HepG2 (cell line): ENCODE measurements around the gene CCN2. TPM values are rescaled to one million over a fixed set of nuclear protein-coding genes. Genes with fewer than 3 reads are reported as not detected.

ENCODE experiments used
- CCAR2 ChIP-seq: fragments of 200-400 bp; formaldehyde crosslinking; optimal IDR thresholded peaks from 2 replicates; pipeline ENCODE3; 2018; ENCODE audit warnings: low read depth, mild to moderate bottlenecking, low read length, moderate library complexity
- HNF4A ChIP-seq: sonication (generic); formaldehyde crosslinking; IDR thresholded peaks from 2 replicates; pipeline ENCODE4 v1.4.0; 2020; ENCODE audit warnings: missing genetic modification reagents
- HNRNPH1 ChIP-seq: fragments of 200-400 bp; formaldehyde crosslinking; optimal IDR thresholded peaks from 2 replicates; pipeline ENCODE3; 2017; ENCODE audit warnings: mild to moderate bottlenecking, low read depth, low read length
- HOXA5 ChIP-seq: sonication (generic); formaldehyde crosslinking; IDR thresholded peaks from 2 replicates; pipeline ENCODE4 v1.4.0; 2020; ENCODE audit warnings: missing genetic modification reagents
- MLLT10 ChIP-seq: sonication (generic); formaldehyde crosslinking; IDR thresholded peaks from 2 replicates; pipeline ENCODE4 v1.4.0; 2020; ENCODE audit warnings: missing genetic modification reagents
- MYC ChIP-seq: sonication (generic); formaldehyde crosslinking; IDR thresholded peaks from 2 replicates; pipeline ENCODE4 v1.9.0; 2021; ENCODE audit warnings: missing genetic modification reagents, borderline replicate concordance
- NPAS2 ChIP-seq: sonication (generic); formaldehyde crosslinking; IDR thresholded peaks from 2 replicates; pipeline ENCODE4 v1.8.0; 2022; ENCODE audit warnings: mild to moderate bottlenecking, missing genetic modification reagents, borderline replicate concordance
- NR2C2 ChIP-seq: sonication (generic); formaldehyde crosslinking; IDR thresholded peaks from 2 replicates; pipeline ENCODE4 v1.4.0; 2020; ENCODE audit warnings: missing genetic modification reagents, mild to moderate bottlenecking, moderate library complexity, borderline replicate concordance
- RFXAP ChIP-seq: sonication (generic); formaldehyde crosslinking; IDR thresholded peaks from 2 replicates; pipeline ENCODE4 v1.4.0; 2020; ENCODE audit warnings: missing genetic modification reagents, borderline replicate concordance
- SALL1 ChIP-seq: sonication (generic); formaldehyde crosslinking; IDR thresholded peaks from 2 replicates; pipeline ENCODE4 v1.8.0; 2022; ENCODE audit warnings: mild to moderate bottlenecking, missing genetic modification reagents
- SETDB1 ChIP-seq: sonication (generic); formaldehyde crosslinking; IDR thresholded peaks from 2 replicates; pipeline ENCODE4 v1.5.1; 2020; ENCODE audit warnings: missing genetic modification reagents, mild to moderate bottlenecking, borderline replicate concordance
- TEAD3 ChIP-seq: optimal IDR thresholded peaks from 2 replicates; pipeline ENCODE3; 2016; ENCODE audit warnings: borderline replicate concordance
- ZNF343 ChIP-seq: sonication (generic); formaldehyde crosslinking; IDR thresholded peaks from 2 replicates; pipeline ENCODE4 v1.4.0; 2020; ENCODE audit warnings: mild to moderate bottlenecking, missing genetic modification reagents
- ZNF510 ChIP-seq: sonication (generic); formaldehyde crosslinking; IDR thresholded peaks from 2 replicates; pipeline ENCODE4 v1.4.0; 2020; ENCODE audit warnings: low read depth, mild to moderate bottlenecking, missing genetic modification reagents
- ZNF543 ChIP-seq: sonication (generic); formaldehyde crosslinking; IDR thresholded peaks from 2 replicates; pipeline ENCODE4 v1.4.0; 2020; ENCODE audit warnings: mild to moderate bottlenecking, missing genetic modification reagents
- ZNF598 ChIP-seq: sonication (generic); formaldehyde crosslinking; IDR thresholded peaks from 2 replicates; pipeline ENCODE4 v1.5.1; 2020; ENCODE audit warnings: mild to moderate bottlenecking, missing genetic modification reagents, borderline replicate concordance
- ZZZ3 ChIP-seq: sonication (generic); formaldehyde crosslinking; IDR thresholded peaks from 2 replicates; pipeline ENCODE4 v1.4.0; 2020; ENCODE audit warnings: missing genetic modification reagents, mild to moderate bottlenecking, borderline replicate concordance
- polyA plus RNA-seq, 8 experiments: library from polyadenylated mRNA; depleted of rRNA in 3 of 8; stranded (reverse) in 7 of 8; unstranded in 1 of 8; fragments of >200 nt; fragmentation: Illumina TruSeq in 4 of 8; extraction: Trizol in 4 of 8; gene quantifications; 2 replicates each; pipeline versions ENCODE4 v1.2.1 to v1.2.3, GENCODE V29; 2011 to 2016; ENCODE audit warnings: low read depth in 4 of 8, missing spikeins in 1 of 8, mixed read lengths in 1 of 8; ENCODE audit not compliant: insufficient read depth in 1 of 8
- total RNA-seq, 5 experiments: library from RNA; depleted of rRNA; stranded (reverse); fragments of >200 nt; fragmentation: Illumina TruSeq; extraction: Trizol; gene quantifications; 2 replicates each; pipeline ENCODE4 v1.2.3, GENCODE V29; 2016; ENCODE audit warnings: low read depth in 1 of 5
- TF ChIP-seq, protein P1 (sequence below): sonication (generic); formaldehyde crosslinking; IDR thresholded peaks from 2 replicates; pipeline ENCODE4 v1.4.0; 2020; ENCODE audit warnings: mild to moderate bottlenecking, low read depth, missing genetic modification reagents
- TF ChIP-seq, protein P2 (sequence below): sonication (generic); formaldehyde crosslinking; IDR thresholded peaks from 2 replicates; pipeline ENCODE4 v1.5.1; 2020; ENCODE audit warnings: mild to moderate bottlenecking, moderate library complexity, missing genetic modification reagents
- TF ChIP-seq, protein P3 (sequence below): sonication (generic); formaldehyde crosslinking; conservative IDR thresholded peaks from 2 replicates; pipeline ENCODE4 v1.8.0; 2022; ENCODE audit warnings: mild to moderate bottlenecking, moderate library complexity, missing genetic modification reagents
- TF ChIP-seq, protein P4 (sequence below): sonication (generic); formaldehyde crosslinking; IDR thresholded peaks from 2 replicates; pipeline ENCODE4 v1.4.0; 2020; ENCODE audit warnings: missing genetic modification reagents, mild to moderate bottlenecking, borderline replicate concordance

The CCN2 gene
- total and polyA plus RNA-seq, 2 of the 13 experiments (the other 11 are each of a cell fraction or from before 2014, with no cell fraction given), result 34.7 to 316 TPM

DNA sequence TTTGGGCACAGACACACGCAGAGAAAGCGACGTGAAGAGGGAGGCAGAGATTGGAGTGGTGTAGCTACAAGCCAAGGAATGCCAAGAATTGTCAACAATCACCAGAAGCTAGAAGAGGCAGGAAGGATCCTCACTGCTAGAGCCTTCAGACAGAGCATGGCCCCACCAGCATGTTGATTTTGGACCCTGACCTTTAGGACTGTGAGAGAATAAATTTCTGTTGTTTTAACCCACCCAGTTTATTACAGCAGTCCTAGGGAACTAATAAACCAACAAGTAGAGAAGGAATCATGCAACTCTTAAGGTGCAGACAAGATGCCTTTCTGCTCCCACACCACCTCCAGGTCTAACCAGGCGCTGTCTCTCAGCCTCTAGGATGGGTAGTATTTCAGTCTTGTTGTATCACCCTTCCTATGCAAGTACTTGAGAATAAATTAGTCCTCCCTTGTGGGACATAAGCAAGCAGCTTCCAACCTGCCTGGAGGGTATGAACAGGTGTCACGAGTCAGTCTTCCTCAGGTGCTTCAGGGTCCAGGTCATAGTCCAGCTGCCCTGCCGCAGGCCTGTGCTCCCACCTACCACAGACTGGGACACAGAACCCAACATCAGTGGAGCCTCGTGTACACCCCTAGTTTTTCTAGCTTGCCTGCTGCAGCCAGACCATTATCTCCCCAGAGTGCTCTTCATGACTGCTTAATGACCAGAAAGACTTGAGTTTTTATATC is 46.4 kb upstream of the CCN2 start (continued):
- 0 out of 2 replicates have a peak, but pooled peaks have one; percentile 63 for TF ChIP-seq ZZZ3 (CRISPR knock-in tag)
- TF ChIP-seq CCAR2, result no peak
- TF ChIP-seq, protein P1, sequence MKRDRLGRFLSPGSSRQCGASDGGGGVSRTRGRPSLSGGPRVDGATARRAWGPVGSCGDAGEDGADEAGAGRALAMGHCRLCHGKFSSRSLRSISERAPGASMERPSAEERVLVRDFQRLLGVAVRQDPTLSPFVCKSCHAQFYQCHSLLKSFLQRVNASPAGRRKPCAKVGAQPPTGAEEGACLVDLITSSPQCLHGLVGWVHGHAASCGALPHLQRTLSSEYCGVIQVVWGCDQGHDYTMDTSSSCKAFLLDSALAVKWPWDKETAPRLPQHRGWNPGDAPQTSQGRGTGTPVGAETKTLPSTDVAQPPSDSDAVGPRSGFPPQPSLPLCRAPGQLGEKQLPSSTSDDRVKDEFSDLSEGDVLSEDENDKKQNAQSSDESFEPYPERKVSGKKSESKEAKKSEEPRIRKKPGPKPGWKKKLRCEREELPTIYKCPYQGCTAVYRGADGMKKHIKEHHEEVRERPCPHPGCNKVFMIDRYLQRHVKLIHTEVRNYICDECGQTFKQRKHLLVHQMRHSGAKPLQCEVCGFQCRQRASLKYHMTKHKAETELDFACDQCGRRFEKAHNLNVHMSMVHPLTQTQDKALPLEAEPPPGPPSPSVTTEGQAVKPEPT (CRISPR knock-in tag), result 0 out of 2 replicates have a peak, but pooled peaks have one; percentile 56
- TF ChIP-seq SETDB1 (CRISPR knock-in tag), result no peak
- peak; percentile 24; the same call in 1 of the 2 replicates for TF ChIP-seq MYC (CRISPR knock-in tag)
- peak; percentile 80 for TF ChIP-seq HNF4A (CRISPR knock-in tag)
- TF ChIP-seq MLLT10, result no peak
- TF ChIP-seq NPAS2 (CRISPR knock-in tag), result no peak
- no peak for TF ChIP-seq HNRNPH1
- 0 out of 2 replicates have a peak, but pooled peaks have one; percentile 68 for TF ChIP-seq ZNF598
- peak; percentile 57 for TF ChIP-seq TEAD3 (CRISPR knock-in tag)
- TF ChIP-seq, protein P2, sequence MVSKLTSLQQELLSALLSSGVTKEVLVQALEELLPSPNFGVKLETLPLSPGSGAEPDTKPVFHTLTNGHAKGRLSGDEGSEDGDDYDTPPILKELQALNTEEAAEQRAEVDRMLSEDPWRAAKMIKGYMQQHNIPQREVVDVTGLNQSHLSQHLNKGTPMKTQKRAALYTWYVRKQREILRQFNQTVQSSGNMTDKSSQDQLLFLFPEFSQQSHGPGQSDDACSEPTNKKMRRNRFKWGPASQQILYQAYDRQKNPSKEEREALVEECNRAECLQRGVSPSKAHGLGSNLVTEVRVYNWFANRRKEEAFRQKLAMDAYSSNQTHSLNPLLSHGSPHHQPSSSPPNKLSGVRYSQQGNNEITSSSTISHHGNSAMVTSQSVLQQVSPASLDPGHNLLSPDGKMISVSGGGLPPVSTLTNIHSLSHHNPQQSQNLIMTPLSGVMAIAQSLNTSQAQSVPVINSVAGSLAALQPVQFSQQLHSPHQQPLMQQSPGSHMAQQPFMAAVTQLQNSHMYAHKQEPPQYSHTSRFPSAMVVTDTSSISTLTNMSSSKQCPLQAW, result peak; percentile 71
- 0 out of 2 replicates have a peak, but pooled peaks have one; percentile 45 for TF ChIP-seq ZNF543 (CRISPR knock-in tag)
- TF ChIP-seq RFXAP (CRISPR knock-in tag), result 0 out of 2 replicates have a peak, but pooled peaks have one; percentile 27
- 0 out of 2 replicates have a peak, but pooled peaks have one; percentile 16 for TF ChIP-seq NR2C2 (CRISPR knock-in tag)
- peak; percentile 81 for TF ChIP-seq SALL1 (CRISPR knock-in tag)
- TF ChIP-seq, protein P3, sequence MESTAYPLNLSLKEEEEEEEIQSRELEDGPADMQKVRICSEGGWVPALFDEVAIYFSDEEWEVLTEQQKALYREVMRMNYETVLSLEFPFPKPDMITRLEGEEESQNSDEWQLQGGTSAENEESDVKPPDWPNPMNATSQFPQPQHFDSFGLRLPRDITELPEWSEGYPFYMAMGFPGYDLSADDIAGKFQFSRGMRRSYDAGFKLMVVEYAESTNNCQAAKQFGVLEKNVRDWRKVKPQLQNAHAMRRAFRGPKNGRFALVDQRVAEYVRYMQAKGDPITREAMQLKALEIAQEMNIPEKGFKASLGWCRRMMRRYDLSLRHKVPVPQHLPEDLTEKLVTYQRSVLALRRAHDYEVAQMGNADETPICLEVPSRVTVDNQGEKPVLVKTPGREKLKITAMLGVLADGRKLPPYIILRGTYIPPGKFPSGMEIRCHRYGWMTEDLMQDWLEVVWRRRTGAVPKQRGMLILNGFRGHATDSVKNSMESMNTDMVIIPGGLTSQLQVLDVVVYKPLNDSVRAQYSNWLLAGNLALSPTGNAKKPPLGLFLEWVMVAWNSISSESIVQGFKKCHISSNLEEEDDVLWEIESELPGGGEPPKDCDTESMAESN, result no peak
- TF ChIP-seq HOXA5 (CRISPR knock-in tag), result 0 out of 2 replicates have a peak, but pooled peaks have one; percentile 32
- TF ChIP-seq, protein P4, sequence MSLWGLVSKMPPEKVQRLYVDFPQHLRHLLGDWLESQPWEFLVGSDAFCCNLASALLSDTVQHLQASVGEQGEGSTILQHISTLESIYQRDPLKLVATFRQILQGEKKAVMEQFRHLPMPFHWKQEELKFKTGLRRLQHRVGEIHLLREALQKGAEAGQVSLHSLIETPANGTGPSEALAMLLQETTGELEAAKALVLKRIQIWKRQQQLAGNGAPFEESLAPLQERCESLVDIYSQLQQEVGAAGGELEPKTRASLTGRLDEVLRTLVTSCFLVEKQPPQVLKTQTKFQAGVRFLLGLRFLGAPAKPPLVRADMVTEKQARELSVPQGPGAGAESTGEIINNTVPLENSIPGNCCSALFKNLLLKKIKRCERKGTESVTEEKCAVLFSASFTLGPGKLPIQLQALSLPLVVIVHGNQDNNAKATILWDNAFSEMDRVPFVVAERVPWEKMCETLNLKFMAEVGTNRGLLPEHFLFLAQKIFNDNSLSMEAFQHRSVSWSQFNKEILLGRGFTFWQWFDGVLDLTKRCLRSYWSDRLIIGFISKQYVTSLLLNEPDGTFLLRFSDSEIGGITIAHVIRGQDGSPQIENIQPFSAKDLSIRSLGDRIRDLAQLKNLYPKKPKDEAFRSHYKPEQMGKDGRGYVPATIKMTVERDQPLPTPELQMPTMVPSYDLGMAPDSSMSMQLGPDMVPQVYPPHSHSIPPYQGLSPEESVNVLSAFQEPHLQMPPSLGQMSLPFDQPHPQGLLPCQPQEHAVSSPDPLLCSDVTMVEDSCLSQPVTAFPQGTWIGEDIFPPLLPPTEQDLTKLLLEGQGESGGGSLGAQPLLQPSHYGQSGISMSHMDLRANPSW (CRISPR knock-in tag), result peak; percentile 29; the same call in 1 of the 2 replicates
- no peak; the same call in 1 of the 2 replicates for TF ChIP-seq ZNF343 (CRISPR knock-in tag)
- 0 out of 2 replicates have a peak, but pooled peaks have one; percentile 48 for TF ChIP-seq ZNF510
